Measurements from ENCODE around the gene DDR2. TPM values are rescaled to one million over a fixed set of nuclear protein-coding genes. Genes with fewer than 3 reads are reported as not detected.

The DDR2 gene
- total and polyA plus RNA-seq, 12 donors = 5.1 to 32.0 (median 20.8) TPM

- Histone ChIP-seq H3K4me1 (peaks cover 0 to 32% (median 11%) of the 10 kb centered on the region in 9 donors), H3K27ac (peak overlapping the region in 6 of 10 donors; percentile 8 to 67 (median 45)), H3K27me3 (no peaks in the 10 kb centered on the region), H3K4me3 (no peak overlapping the region), H3K9me3 (no peaks in the 10 kb centered on the region), H3K36me3 (no peaks in the 10 kb centered on the region)
- intact Hi-C loops (cut with DNase I) = no loop called here
- TF ChIP-seq CTCF (IDR thresholded peaks at IDR 0.05) = no peak
- 67 to 76% methylated on average over 8 of the region's 8 CpGs for WGBS, 2 donors
- ATAC-seq (peak; percentile 35 to 90 (median 52)), DNase-seq (no peak)
Observed at GRCh38 chr1:162670928-162671663, 38.8 kb downstream of the DDR2 start.

GRCh38 chr1:162671664-162672410 is 39.6 kb downstream of the DDR2 start:
- ATAC-seq = no peak
- 51 to 61% methylated on average over 5 of the region's 5 CpGs for WGBS, 2 donors
- Histone ChIP-seq H3K27ac (peak overlapping the region in 5 of 10 donors; percentile 6 to 46 (median 34)), H3K4me3 (no peak overlapping the region), H3K36me3 (no peaks in the 10 kb centered on the region), H3K9me3 (no peaks in the 10 kb centered on the region), H3K4me1 (peaks cover under 1 to 39% (median 17%) of the 10 kb centered on the region in 9 donors), H3K27me3 (no peaks in the 10 kb centered on the region)
- intact Hi-C loops (cut with DNase I) = no loop called here
- no peak for TF ChIP-seq CTCF (IDR thresholded peaks at IDR 0.05)
- DNase-seq = no peak

- H3K27ac ChIP-seq = peak overlapping the region in 2 of 10 donors; percentile 13 to 24
- TF ChIP-seq CTCF (IDR thresholded peaks at IDR 0.05) = no peak
- H3K4me3 ChIP-seq = no peak overlapping the region
- WGBS, 2 donors = 69 to 81% methylated on average over 3 of the region's 3 CpGs
- ATAC-seq = peak in 1 of 8 donors; percentile 57
- intact Hi-C loops (cut with DNase I) = no loop called here
- H3K36me3 ChIP-seq = no peaks in the 10 kb centered on the region
- peaks cover 4 to 43% (median 25%) of the 10 kb centered on the region in 9 donors for H3K4me1 ChIP-seq
- H3K27me3 ChIP-seq = no peaks in the 10 kb centered on the region
- DNase-seq = no peak
- H3K9me3 ChIP-seq = no peaks in the 10 kb centered on the region
Observed at GRCh38 chr1:162672622-162673260, 40.5 kb downstream of the DDR2 start.

GRCh38 chr1:162674034-162674608 is 41.9 kb downstream of the DDR2 start:
- DNase-seq (no peak), ATAC-seq (no peak)
- no peak for TF ChIP-seq CTCF (IDR thresholded peaks at IDR 0.05)
- Histone ChIP-seq H3K36me3 (no peaks in the 10 kb centered on the region), H3K9me3 (no peaks in the 10 kb centered on the region), H3K4me3 (no peak overlapping the region), H3K27ac (no peak overlapping the region), H3K27me3 (no peaks in the 10 kb centered on the region), H3K4me1 (peaks cover 6 to 55% (median 35%) of the 10 kb centered on the region in 9 donors)
- intact Hi-C loops (cut with DNase I) = no loop called here
- WGBS, 2 donors = 89 to 95% methylated on average over 2 of the region's 2 CpGs
